Colonic mucosa (tissue), 4 donors: ENCODE data around the gene ENKD1. TPM values are rescaled to one million over a fixed set of nuclear protein-coding genes. Genes with fewer than 3 reads are reported as not detected.

Experiments used
- DNase-seq: peaks from one replicate; pipeline ENCODE4 v3.0.0-alpha.2; 2020
- H3K27ac ChIP-seq: fragments of 200-600 bp; one replicate; pipeline ENCODE4 v1.8.0; 2021
- H3K27me3 ChIP-seq: fragments of 200-600 bp; one replicate; pipeline ENCODE4 v1.8.0; 2021
- H3K36me3 ChIP-seq: fragments of 200-600 bp; one replicate; pipeline ENCODE4 v1.8.0; 2021
- H3K4me1 ChIP-seq: fragments of 200-600 bp; one replicate; pipeline ENCODE4 v1.8.0; 2021; ENCODE audit warnings: mild to moderate bottlenecking
- H3K4me3 ChIP-seq: fragments of 200-600 bp; one replicate; pipeline ENCODE4 v1.8.0; 2021
- H3K9ac ChIP-seq, 2 donors: one replicate each; pipeline ENCODE4 v1.7.0; 2013; ENCODE audit warnings: control low read depth in 2 of 2, low read depth in 2 of 2, low read length in 2 of 2
- H3K9me3 ChIP-seq: fragments of 200-600 bp; one replicate; pipeline ENCODE4 v1.8.0; 2021
- intact Hi-C: fragments of 100-400 bp; cut with DNase I; formaldehyde crosslinking; loops from one replicate; pipeline ENCODE4 v1.14.1; 2022
- total RNA-seq, 2 donors: library from RNA; stranded (reverse); fragmentation: NEBNext Ultra II Directional in 1 of 2; extraction: Animal tissue kit (Norgen Biotek cat#: 25700) in 1 of 2; gene quantifications; one replicate each; pipeline ENCODE4 v1.2.1, GENCODE V29; 2021
- TF ChIP-seq, protein P1 (sequence below): fragments of 200-600 bp; IDR thresholded peaks from one replicate; pipeline ENCODE4 v1.8.0; 2022; ENCODE audit warnings: antibody characterized with exemption, mild to moderate bottlenecking
- donor health status: healthy.
- donor health status: DM: no; HTN: no; CAD: no.
- donor health status: DM: no; HTN: no; CAD: no.

ENKD1 gene
- total RNA-seq, 2 donors from 2014 or later = 9.1 to 13.0 TPM

DNA sequence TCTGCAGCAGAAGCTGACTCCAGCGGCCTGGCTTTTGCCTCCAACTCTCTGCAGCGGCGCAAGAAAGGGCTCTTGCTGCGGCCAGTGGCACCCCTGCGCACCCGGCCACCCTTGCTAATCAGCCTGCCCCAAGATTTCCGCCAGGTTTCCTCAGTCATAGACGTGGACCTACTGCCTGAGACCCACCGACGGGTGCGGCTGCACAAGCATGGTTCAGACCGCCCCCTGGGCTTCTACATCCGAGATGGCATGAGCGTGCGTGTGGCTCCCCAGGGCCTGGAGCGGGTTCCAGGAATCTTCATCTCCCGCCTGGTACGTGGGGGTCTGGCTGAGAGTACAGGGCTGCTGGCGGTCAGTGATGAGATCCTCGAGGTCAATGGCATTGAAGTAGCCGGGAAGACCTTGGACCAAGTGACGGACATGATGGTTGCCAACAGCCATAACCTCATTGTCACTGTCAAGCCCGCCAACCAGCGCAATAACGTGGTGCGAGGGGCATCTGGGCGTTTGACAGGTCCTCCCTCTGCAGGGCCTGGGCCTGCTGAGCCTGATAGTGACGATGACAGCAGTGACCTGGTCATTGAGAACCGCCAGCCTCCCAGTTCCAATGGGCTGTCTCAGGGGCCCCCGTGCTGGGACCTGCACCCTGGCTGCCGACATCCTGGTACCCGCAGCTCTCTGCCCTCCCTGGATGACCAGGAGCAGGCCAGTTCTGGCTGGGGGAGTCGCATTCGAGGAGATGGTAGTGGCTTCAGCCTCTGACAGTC lies 4.5 kb downstream of the ENKD1 start:
- Histone ChIP-seq H3K9ac (no peak overlapping the region), H3K27me3 (no peaks in the 10 kb centered on the region), H3K4me1 (peaks cover 15% of the 10 kb centered on the region), H3K36me3 (no peaks in the 10 kb centered on the region), H3K27ac (no peak overlapping the region), H3K9me3 (no peaks in the 10 kb centered on the region), H3K4me3 (no peak overlapping the region)
- intact Hi-C loops = loop anchor here (10.0 kb wide), 1 partner anchor 137 kb away; the partner anchor contains the start of gene RIPOR1
- TF ChIP-seq, protein P1, sequence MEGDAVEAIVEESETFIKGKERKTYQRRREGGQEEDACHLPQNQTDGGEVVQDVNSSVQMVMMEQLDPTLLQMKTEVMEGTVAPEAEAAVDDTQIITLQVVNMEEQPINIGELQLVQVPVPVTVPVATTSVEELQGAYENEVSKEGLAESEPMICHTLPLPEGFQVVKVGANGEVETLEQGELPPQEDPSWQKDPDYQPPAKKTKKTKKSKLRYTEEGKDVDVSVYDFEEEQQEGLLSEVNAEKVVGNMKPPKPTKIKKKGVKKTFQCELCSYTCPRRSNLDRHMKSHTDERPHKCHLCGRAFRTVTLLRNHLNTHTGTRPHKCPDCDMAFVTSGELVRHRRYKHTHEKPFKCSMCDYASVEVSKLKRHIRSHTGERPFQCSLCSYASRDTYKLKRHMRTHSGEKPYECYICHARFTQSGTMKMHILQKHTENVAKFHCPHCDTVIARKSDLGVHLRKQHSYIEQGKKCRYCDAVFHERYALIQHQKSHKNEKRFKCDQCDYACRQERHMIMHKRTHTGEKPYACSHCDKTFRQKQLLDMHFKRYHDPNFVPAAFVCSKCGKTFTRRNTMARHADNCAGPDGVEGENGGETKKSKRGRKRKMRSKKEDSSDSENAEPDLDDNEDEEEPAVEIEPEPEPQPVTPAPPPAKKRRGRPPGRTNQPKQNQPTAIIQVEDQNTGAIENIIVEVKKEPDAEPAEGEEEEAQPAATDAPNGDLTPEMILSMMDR = no peak
- no peak for DNase-seq

DNA sequence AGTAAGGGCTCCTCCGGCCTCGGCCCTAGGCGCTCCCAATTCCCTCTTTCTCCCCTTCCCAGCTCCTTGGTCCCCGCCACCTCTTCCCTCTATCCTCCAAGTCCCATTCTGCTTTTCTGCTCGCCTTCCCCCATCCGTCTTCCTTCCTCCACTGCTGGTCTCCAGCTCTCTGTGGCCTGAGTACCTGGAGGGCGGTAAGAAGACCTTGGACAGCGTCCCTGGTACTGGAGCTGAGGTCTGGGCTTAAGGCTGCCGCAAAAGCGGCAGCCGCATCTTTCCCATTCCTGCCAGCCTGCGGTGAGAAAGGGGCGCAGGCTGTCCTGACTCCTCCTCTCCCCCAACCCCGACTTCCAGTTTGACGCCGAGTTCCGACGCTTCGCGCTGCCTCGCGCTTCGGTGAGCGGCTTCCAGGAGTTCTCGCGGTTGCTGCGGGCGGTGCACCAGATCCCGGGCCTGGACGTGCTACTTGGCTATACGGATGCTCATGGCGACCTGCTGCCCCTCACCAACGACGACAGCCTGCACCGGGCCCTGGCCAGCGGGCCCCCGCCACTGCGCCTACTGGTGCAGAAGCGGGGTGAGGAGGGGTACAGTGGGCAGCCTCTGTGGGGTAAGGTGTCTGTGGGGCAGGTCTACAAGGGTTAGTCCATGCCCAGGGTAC lies 5.3 kb downstream of the ENKD1 start:
- intact Hi-C loops = loop anchor here (10.0 kb wide), 1 partner anchor 136 kb away; the partner anchor contains the start of gene RIPOR1
- H3K9ac ChIP-seq = peak overlapping the region; percentile 73 to 82
- no peaks in the 10 kb centered on the region for H3K36me3 ChIP-seq

DNA sequence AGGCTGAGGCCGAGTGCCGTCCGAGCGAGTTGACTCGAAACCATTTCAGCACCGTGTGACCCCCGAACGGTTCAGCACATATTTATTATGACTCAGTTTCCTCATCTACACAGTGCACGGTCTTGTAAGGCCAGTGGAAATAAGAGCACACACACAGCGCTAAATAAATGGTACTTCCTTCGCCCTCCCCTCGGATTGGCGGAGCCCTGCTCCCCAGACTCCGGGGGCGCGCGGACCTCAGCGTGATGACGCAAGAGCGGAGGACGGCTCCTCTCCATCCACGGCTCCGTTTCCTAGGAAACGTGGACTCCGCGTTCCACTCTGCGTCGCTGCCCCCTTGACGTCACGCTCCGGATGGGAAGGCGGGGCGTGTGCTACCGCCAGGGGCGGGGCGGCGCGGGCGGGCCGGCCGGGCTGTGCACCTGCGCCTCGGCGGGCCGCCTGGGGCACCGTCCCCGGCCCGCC lies 6.0 kb downstream of the ENKD1 start, which contains the start of gene PARD6A:
TSS of gene PARD6A (plus strand) at position 397 of the 465 bp plus-strand sequence. CDS start 79 bp downstream, outside the sequence.
- TF ChIP-seq, protein P1 = no peak
- peak; percentile 95 for DNase-seq
- peak within 1 kb of the TSS; percentile 90 for H3K27ac ChIP-seq
- H3K4me1 ChIP-seq = peaks cover 12% of the 10 kb centered on the region
- H3K9me3 ChIP-seq = no peaks in the 10 kb centered on the region
- H3K9ac ChIP-seq = peak within 1 kb of the TSS; percentile 86 to 90
- peak within 1 kb of the TSS; percentile 90 for H3K4me3 ChIP-seq
- no peaks in the 10 kb centered on the region for H3K36me3 ChIP-seq
- H3K27me3 ChIP-seq = no peaks in the 10 kb centered on the region
- intact Hi-C loops = loop anchor here (10.0 kb wide), 1 partner anchor 136 kb away; the partner anchor contains the start of gene RIPOR1

More for the DNA sequence above, 5.3 kb downstream of the ENKD1 start:
- no peak for DNase-seq
- Histone ChIP-seq H3K27me3 (no peaks in the 10 kb centered on the region), H3K27ac (peak overlapping the region; percentile 55), H3K4me1 (peaks cover 12% of the 10 kb centered on the region), H3K4me3 (peak overlapping the region; percentile 90), H3K9me3 (no peaks in the 10 kb centered on the region)
- TF ChIP-seq, protein P1 = no peak

DNA sequence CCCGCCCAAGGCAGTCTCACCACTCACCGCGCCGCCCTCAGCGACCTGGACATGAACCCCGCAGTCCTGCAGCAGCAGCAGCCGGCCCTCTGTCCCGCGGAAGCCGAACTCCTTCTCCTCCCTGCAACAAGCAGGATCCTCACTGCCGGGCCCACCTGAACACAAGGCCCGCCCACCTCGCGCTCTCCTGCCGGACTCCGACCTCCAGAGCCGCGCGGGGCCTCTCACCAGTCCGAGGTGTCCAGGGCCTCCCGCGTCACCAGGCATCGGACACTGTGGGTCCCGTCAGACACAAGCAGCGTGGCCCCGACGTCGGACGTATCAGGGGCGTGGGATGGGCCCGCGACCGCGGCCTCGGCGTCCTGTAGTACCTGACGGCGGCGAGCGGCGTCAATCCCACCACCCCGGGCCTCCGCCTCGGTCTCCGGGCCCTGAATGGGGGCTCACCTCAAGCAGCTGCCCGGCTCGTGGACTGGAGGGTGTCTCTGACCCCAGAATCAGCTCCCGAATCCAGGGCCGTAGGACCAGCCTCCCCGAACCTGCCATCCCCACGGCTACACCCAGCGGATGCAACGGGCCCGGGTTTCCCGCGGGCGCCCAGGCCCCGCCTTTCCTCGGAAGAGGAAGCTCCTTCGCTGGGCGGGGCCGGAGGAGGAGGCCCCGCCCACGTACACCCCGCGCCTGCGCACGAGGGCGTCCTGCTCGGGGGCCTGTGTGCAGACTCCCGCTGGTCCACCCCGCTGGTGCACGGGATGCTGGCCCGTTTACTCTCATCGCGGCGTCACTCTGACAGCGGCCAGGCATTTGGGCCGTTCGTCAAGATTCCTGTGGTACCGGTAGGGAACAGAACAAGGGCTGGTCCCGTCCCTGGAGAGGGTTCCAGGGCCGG lies 6.6 kb downstream of the ENKD1 start, which contains the start of gene ACD:
TSS of gene ACD (minus strand) at position 586 of the 889 bp plus-strand sequence. CDS start at position 546, 40 bp downstream.
- peak within 1 kb of the TSS; percentile 86 to 90 for H3K9ac ChIP-seq
- H3K4me3 ChIP-seq = peak within 1 kb of the TSS; percentile 90
- no peaks in the 10 kb centered on the region for H3K9me3 ChIP-seq
- peak within 1 kb of the TSS; percentile 90 for H3K27ac ChIP-seq
- H3K27me3 ChIP-seq = peaks cover 3% of the 10 kb centered on the region
- TF ChIP-seq, protein P1 = no peak
- DNase-seq = peak; percentile 95
- H3K4me1 ChIP-seq = peaks cover 12% of the 10 kb centered on the region
- no peaks in the 10 kb centered on the region for H3K36me3 ChIP-seq
- intact Hi-C loops = loop anchor here (10.0 kb wide), 2 partner anchors 115 to 135 kb away; partner anchors contain the start of gene RIPOR1
